ENCODE measurements around the gene CDK17.
"Not testable (repeated sequence)": the region's sequence is repeated elsewhere in the genome, so short reads cannot be mapped to it uniquely, and the experiment has no call there.

Gene CDK17

DNA sequence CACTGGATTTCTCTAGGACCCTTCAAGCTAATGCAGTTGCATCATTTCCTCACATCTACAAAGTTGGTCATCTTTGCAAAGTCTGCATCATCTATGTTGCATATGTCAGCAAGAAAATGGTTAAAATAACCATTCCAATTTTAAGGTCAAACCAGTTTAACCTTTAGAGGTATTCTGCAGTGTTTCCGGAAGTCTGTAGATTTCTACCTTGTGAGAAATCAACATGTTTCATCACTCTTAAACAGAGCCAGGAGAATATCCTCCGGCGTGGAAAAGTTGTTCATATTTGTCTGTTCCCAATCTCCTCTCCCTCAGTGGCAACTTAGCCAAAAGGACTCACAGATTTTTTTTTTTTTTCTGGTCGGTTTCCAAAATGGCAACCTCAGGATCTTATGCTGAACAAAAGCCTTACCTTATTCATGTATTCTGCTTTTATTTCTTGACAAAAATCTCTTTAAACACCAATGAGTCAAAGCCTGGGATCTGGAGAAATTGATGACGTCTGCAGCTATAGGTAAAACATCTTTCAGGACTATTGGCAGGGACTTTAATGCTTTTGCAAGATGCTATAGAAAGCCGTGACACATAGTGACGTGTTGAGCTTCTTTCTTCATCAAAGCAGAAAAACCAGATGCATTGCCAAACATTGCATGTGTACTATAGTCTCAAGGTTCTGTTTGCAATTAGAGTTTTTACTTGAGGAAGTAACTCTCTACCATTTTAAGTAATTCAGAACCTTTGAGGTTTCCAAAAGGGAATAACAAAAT lies 16.0 kb upstream of the CDK17 start:
- FAIRE-seq: no peak

DNA sequence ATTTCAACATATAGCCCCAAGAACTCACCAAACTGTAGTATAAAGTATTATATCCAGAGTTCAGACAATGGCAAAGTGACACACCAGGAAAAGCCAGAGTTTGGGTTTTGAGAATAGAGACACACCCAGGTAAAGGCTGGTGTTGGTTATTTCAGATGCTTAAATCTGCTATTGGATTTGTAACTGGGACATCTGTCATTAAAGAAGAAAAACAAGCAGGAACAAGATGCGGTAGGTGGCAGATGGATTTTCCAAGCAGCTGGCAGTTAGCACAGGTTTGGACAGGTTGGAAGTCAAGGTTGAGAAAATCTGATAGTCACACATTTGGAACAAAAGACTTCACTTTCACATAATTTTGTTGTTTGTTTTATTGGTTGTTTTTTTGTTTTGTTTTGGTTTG lies 14.4 kb upstream of the CDK17 start:
- no peak for FAIRE-seq

DNA sequence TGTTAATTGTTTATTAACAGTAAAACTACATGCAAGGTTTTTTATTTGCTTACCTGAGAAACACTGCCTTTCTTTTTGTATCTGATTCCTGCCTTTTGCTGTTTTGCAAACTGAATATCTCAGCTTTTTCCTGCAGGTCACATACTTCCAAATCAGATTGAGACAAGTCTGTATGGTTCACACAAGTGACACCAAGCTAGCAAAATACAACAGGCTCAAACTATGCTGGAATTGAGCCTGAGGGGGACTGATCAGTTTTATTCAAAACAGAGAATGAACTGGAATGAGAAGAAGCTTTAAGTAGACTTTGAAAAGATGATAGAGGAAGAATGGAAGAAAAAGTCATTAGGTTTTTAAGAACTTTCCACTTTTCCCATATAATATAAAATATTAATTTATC lies 12.2 kb upstream of the CDK17 start:
- FAIRE-seq: no peak

DNA sequence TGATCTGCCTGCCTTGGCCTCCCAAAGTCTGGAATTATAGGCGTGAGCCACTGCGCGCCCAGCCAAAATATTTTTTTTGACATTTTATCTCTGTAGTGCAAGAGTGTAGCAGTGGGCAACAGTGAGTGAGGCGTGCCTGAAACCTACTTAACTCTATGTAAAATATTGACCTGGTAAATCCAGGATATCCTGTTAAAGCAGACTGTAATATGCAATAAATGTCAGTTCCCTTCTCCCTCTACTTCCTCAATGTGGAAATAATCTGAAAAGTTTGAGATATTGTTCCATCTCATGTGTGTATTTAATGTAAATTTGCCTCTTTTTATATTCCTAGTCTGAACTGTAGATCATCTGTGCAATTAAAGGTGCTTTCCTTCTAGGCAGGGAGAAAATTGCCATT lies 9.5 kb upstream of the CDK17 start:
- no peak for FAIRE-seq

DNA sequence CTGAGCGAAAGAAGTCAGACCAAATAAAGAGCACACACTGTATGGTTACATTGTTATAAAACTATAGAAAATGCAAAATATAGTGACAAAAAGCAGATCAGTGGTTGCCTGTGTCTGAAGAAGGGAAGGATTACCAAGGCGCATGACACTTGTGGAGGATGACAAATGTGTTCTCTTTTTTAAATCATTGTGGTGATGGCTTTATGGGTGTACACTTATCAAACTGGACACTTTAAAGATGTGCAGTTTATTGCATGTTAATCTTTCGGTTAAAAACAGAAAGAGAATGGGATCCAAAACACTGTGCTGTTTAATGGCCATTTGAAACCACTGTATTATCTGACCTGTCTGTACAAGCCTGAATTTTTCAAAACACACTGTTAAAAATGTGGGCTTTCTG lies 8.8 kb upstream of the CDK17 start:
- FAIRE-seq: no peak

DNA sequence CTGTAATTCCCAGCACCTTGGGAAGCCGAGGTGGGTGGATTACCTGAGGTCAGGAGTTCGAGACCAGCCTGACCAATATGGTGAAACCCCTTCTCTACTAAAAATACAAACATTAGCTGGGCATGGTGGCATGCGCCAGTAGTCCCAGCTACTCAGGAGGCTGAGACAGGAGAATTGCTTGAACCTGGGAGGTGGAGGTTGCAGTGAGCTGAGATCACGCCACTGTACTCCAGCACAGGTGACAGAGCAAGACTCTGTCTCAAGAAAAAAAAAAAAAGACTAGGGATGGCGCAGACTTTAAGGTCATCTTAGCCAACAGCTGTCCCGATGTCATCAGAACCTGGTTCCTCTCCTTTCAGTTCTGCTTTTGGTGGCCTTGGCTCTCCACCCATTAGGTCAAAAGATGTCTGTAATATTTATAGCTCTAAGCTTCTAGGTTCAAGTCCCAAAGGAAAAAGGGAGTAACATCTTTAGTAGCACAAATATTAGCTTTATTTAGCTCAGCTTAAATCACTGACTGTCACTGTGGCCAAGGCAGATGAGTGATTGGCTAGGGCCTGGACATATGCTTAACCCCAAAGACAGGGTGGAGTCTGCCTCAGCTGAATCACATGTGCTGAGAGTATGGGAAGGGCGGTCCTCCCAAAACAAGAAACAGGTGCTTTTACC lies 7.3 kb upstream of the CDK17 start:
- FAIRE-seq: not testable (repeated sequence)

DNA sequence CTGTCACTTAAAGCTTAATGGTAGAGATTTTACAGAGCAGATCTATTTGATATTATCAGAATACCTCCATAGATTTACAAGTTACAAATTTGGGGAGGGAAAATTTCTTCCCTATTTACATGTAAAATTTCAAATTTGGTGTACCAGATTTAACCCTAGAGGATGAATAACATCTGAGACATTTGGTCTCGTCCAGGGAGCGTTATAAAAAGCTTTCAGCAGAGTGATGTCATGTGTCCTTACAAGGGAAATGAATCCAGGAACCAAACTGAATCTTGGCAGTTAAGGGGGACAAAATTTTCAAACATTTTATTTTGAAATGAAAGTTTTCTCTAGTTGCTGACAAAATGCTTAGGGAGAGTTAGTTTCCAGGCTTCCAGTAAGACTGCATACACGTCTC lies 4.5 kb upstream of the CDK17 start:
- no peak for FAIRE-seq

DNA sequence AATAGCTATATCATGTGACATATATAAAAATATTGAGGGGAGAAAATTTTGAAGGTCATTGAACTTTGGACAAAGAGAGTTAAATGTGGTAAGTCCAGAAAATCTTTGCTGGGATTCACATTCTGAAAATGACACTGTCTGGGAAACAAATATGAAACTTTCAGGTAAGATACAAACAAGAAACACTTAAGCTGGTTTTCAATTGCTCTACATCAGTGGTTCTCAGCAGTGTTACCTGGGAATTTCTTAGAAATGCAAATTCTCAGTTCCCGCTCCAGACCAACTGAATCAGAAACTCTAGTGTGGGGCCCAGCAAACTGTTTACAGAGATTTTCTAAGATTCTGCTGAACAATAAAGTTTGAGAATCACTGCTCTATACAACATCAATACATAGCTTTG lies 3.6 kb upstream of the CDK17 start:
- FAIRE-seq: no peak

DNA sequence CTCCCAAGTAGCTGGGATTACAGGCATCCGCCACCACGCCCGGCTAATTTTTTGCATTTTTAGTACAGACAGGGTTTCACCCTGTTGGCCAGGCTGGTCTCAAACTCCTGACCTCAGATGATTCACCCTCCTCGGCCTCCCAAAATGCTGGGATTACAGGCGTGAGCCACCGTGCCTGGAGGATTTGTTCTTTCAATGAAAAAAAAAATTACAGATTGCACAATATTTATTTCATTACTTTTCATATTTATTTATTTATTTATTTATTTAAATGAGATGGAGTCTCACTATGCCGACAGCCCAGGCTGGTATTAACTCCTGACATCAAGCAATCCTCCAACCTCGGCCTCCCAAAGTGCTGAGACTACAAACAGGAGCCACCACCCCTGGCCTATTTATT lies 2.3 kb upstream of the CDK17 start:
- FAIRE-seq: not testable (repeated sequence)

DNA sequence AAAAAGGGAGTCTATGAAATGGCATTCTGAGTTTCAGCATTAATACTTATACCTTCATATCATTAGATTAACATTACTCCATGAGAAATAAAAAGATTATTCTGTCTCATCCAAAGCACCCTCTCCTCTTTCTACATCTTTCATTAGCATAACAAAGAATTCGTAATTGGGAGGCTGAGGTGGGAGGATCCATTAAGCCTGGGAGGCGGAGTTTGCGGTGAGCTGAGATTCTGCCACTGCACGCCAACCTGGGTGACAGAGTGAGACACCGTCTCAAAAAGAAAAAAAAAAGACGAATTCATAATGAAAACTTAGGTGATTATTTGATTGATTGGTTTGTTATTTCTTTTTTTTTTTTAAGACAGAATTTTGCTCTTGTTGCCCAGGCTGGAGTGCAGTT lies 1.8 kb upstream of the CDK17 start:
- no peak for FAIRE-seq

DNA sequence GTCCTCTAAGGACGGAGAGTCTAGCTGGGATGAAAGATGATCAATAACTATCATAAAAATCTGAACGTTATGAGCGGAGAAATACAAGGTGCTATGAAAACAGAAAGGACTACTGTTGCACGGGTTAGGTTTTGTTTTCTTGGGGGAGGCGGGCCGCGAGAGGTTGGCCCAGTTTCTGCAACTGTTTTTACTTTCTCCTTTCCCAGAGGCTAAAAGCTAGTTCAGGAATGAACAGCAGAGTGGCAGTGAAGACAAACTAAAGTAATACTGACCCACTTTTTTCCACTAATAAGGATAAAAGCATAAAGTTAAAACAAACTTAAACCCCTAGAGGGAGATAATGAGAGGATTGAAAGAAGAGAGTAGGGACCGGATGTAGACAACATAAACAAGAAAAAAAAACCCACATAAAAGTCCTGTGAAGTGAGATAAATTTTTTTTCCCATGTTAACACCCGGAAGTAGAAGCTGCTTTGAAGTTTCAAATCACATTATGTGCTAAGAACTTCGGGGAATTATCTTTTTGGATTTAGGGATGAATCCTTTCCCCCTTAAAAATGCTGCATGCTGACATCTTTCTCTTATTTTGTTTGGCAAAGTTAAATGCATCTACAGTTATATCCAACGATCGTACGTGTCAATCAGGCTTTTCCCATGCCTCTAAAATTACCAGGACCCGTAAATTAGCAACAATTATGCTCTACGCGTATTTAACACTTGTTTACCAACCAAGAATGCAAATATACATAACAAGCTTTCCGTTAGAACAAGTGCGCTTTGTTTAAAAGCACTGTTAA lies 1.0 kb upstream of the CDK17 start:
- FAIRE-seq: no peak

DNA sequence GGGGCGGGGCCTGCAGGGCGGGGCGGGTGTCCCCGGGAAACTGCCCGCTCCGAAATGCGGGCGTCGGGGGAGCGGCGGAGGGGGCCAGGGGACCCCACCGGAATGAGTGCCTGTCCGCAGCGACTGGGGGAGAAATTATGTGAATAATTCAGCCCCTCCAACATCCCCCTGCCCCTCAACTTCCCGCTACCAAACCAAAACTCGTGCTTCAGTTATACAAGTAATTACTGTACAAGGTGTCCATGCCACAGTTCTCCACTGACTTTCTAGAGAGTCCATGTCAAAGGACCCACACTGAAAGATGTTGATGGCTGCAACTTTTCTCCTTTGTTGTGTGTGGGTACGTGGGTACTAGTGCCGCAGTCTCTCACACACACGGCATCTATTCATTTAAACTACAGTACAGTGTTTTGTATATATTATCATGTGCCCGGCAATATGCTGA lies 414 bp upstream of the CDK17 start:
- FAIRE-seq: no peak

DNA sequence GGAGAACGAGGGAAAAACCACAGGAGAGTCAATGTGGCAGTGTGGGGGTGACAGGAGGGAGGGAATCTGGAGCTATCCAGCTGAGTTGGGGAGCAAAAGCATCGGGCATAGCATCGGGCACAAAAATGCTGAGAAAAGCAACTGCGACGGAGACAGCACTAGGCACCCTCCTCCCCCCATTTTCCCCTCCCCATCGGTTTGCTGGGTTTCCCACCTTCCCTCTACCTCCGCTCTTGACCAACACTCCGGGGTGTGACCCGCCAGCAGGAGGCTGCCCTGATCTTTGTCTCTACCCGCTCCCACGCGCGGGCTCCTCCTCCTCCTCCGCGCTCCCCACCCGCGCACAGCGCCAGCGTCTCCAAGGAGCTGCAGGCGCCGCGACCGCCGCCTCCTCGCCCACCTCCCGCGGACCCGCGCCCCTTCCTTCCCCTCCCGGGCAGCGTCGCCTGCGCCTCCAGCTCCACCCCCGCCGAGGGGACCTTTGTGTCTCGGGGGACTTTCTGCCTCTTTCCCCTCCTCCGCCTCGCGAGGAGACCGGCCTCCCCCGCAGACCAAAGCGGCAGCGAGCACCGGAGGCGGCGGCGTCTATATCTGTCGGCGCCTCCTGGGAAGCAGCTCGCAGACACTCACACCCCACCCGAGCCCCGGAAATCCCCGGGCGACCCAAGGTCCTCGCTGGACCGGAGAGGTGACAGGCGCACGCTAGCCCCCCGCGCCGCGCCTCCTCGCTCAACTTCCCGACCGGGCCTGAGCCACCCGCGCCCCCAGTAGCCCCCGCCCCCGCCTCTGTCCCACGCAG lies 920 bp downstream of the CDK17 start:
- no peak for FAIRE-seq

DNA sequence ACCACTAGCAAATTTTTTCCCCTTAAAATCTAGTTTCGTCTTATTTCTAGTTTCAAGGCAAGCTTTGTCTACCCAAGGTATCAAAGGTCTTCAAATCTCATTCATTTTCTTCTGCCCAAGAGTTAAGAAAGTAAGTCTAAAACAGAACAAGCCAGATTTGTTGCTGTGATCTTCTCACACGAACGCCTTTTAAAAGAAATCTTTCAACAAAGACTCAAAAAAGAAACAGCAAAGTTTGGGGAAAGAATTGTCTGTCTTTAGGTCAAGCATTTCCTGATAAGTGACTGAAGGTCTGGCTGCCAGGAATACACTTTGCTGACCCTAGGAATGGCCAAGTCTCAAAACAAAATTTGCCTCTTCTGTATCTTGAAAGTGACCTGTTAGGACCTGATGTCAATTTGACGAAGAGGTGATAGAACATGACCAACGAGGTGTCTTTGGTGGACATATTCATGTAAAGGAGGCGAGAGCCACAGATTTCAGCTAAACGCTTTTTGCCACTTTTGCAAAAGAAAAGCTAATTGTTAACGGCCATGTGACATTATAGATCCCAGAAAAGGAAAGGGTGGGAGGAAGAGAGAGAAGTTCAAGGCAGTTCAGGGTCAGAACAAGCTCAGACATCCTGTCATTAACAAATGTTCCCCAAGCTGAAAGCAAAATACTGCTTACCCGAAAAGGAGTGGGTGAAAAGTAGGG lies 1.7 kb downstream of the CDK17 start:
- no peak for FAIRE-seq

DNA sequence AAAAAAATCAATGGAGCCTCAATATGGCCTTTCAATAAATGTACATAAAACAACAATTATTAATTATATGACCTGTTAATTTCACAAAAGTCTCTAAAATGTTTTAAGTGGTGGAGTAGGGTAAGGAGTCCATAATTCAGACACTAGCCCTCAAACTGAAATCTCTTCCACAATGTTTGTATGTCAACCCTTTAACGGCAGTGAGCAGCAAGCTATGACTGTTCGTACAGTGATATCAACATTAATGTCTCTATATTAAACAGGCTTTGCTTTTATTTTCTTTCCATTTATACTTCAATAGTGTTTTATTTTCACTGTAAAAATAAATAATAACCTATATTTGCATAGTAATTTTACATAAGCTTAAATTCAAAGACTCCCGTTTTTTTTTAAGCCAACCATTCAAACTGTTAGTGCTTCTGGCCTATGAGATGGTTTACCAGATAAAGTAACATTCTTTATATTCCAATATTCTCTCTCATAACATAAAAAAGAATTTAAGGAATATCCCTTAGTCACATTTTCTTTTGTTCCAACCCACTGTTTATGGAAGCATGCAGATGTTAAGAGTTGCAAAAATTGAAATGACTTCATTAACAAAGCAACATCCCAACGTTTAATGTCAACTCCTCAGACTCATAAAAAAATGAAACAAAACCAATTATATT lies 2.3 kb downstream of the CDK17 start:
- no peak for FAIRE-seq

DNA sequence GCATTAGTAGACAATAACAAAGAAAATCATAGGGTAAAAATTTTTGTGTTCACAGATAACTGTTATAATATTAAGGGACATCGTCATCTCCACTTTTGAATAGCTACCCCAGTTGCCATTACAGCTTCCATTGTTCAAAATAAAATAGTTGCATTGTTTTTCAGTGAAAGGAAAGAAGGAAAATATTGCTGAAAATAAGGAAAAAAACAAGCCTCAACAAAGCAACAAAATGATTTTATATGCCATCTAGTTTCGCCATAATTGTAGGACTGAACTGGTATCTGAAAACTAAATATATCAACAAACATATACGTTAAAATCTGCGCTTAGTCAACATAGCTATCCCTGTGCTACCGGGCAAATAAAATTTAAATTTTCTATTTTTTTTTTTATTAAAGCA lies 3.3 kb downstream of the CDK17 start:
- no peak for FAIRE-seq

DNA sequence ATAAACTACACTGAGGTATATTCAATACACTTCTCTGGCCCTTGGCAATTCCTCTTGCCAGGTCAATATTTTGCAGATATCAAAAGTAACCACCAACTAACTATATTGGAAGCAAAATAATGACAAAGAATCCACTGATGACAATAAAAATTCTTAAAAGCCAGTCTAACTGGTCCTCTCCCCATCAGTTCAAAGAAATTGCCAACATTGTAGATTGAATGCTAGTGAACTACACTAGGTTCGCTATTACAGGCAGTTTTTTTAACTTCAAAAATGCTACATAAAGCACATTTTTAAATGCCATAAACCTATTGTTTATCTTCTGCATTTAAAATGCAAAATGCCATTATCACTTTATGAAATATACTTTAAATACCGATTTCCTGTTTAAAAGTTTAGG lies 4.0 kb downstream of the CDK17 start:
- FAIRE-seq: no peak

DNA sequence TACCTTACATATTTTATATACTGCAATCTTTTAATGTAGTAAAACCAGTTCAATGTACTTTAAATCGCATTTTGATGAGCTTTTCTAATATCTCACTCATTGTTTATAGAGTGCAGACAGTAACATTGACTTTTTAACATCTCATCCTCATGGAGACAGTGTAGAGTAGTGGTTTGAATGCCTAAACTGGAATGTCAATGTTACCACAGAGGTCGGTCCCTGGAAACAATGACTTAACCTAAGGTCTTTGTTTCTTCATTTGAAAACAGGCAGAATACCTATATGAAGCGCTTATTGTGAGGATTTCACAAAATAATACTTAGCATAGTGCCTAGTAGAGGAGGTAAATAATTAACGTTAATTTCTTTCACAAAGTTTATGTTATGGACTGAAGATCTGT lies 5.0 kb downstream of the CDK17 start:
- FAIRE-seq: no peak

DNA sequence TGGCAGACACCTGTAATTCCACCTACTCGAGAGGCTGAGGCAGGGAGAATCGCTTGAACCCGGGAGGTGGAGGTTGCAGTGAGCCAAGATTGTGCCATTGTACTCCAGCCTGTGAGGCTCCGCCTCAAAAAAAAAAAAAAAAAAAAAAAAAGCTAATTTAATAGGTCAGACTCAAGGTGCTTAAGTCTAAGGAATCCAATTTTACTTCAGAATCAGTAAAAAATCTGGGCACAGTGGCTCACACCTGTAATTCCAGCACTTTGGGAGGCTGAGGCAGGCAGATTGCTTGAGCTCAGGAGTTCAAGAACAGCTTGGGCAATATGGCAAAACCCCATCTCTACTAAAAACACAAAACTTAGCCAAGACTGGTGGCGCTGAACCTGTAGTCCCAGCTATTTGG lies 7.0 kb downstream of the CDK17 start:
- not testable (repeated sequence) for FAIRE-seq

DNA sequence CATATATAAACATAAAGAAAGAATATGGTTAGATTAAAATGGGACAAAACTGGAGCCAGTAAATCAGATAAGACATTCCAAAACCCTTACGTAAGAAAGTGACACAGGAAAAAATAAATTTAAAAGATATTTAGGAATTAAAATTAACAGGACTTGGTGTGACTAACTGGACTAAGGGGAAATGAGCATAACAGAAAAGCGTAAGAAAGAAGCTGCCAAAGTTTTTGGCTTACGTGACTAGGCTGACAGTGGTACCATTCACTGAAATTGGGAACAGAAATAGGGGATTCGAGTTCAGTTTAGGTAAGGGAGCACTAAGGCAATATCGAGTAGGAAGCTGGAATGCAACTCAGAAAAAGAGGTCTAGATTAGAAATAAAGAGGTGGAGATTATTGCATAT lies 7.8 kb downstream of the CDK17 start:
- no peak for FAIRE-seq

DNA sequence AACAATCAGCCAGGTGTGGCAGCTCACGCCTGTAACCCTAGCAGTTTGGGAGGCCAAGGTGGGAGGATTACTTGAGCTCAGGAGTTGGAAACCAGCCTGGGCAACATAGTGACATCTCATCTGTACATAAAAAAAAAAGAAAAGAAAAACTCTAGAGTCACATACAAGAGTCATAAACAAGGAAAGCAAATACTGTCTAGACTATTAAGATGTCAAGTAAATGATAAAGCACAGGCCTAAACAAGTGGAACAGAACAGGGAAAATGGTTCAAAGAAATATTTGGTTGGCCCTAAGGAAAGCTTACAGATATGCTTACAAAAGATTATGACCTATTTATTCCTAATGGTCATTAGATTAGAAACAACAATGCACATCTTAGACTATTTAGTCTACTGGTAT lies 12.3 kb downstream of the CDK17 start:
- FAIRE-seq: no peak

DNA sequence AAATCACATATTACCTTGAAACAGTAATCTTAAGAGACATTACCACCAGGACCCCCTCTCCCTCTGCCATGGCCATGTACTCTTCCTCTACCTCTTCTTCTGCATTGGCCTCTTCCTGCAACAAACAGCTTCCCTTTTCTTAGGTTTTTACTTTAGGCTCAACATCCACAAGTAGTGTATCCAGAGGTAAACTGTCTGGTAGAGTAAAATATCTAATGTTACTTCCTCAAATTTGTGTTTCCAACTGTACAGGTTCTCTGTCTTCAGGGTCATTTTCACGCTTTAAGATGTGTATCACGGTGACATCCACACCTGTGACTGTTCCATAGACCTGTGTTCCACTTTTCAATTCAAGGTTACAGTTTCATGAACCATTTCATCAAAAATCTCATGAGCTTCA lies 13.4 kb downstream of the CDK17 start:
- no peak for FAIRE-seq
